Stimulated activated CD4-positive, alpha-beta T cell treated with anti-CD3 and anti-CD28 coated beads, Interleukin-4, amount 100 ng/mL, for 1 hour (primary cell): ENCODE data around the gene RAB11FIP2.

Experiments
- DNase-seq: peaks from one replicate; pipeline ENCODE4 v3.0.0-alpha.2; 2020

Gene RAB11FIP2

GRCh38 chr10:117980216-117980615 lies 66.5 kb downstream of the RAB11FIP2 start:
- no peak for DNase-seq

- no peak for DNase-seq
Observed at GRCh38 chr10:117972168-117972837, 74.4 kb downstream of the RAB11FIP2 start.

GRCh38 chr10:117970962-117971361 lies 75.8 kb downstream of the RAB11FIP2 start:
- no peak for DNase-seq

GRCh38 chr10:117969592-117969991 lies 77.1 kb downstream of the RAB11FIP2 start:
- no peak for DNase-seq

- DNase-seq, result no peak
Observed at GRCh38 chr10:117968354-117969182, 78.2 kb downstream of the RAB11FIP2 start.

GRCh38 chr10:117967149-117967650 lies 79.5 kb downstream of the RAB11FIP2 start:
- DNase-seq, result no peak

- DNase-seq, result no peak
Observed at GRCh38 chr10:117965984-117966383, 80.8 kb downstream of the RAB11FIP2 start.

- no peak for DNase-seq
Observed at GRCh38 chr10:117964536-117964935, 82.2 kb downstream of the RAB11FIP2 start.

GRCh38 chr10:117960345-117960935 lies 86.3 kb downstream of the RAB11FIP2 start:
- no peak for DNase-seq

GRCh38 chr10:117956972-117957371 lies 89.8 kb downstream of the RAB11FIP2 start:
- DNase-seq, result no peak

- DNase-seq, result no peak
Observed at GRCh38 chr10:117955176-117955575, 91.6 kb downstream of the RAB11FIP2 start.
